NB4 (cell line): ENCODE results near the gene PPP1CC.

Experiments
- TF ChIP-seq, protein P1 (sequence below): IDR thresholded peaks from one replicate; pipeline ENCODE4 v1.5.1; 2012; ENCODE audit warnings: low read depth, low read length
- TF ChIP-seq, protein P2 (sequence below): IDR thresholded peaks from 2 replicates; pipeline ENCODE4 v1.6.1; 2011; ENCODE audit warnings: low read depth, low read length

DNA sequence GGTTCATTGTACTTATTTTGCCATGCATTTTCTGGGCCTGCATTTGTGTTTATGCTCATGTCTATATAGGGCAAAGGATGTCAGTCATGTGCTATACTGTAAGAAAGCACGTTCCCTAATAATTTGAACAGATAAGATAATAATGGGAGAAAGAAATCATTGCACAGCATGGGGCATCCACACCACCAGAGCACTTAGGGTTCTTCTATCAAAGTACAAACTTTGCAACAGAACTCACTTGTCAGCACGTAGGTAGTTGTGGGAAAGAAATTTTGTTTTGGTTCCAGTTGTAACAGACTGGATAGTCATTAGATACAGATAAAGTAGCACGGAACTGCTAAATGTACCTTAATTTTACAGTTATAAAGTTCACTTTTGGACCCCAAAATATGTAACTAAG lies 10.1 kb downstream of the PPP1CC start:
- TF ChIP-seq, protein P1, sequence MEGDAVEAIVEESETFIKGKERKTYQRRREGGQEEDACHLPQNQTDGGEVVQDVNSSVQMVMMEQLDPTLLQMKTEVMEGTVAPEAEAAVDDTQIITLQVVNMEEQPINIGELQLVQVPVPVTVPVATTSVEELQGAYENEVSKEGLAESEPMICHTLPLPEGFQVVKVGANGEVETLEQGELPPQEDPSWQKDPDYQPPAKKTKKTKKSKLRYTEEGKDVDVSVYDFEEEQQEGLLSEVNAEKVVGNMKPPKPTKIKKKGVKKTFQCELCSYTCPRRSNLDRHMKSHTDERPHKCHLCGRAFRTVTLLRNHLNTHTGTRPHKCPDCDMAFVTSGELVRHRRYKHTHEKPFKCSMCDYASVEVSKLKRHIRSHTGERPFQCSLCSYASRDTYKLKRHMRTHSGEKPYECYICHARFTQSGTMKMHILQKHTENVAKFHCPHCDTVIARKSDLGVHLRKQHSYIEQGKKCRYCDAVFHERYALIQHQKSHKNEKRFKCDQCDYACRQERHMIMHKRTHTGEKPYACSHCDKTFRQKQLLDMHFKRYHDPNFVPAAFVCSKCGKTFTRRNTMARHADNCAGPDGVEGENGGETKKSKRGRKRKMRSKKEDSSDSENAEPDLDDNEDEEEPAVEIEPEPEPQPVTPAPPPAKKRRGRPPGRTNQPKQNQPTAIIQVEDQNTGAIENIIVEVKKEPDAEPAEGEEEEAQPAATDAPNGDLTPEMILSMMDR: no peak
- TF ChIP-seq, protein P2, sequence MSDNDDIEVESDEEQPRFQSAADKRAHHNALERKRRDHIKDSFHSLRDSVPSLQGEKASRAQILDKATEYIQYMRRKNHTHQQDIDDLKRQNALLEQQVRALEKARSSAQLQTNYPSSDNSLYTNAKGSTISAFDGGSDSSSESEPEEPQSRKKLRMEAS: no peak
